CD4-positive, alpha-beta T cell (primary cell): ENCODE data around the gene VLDLR. TPM values are rescaled to one million over a fixed set of nuclear protein-coding genes. Genes with fewer than 3 reads are reported as not detected.

Source experiments
- ATAC-seq: fragments of 200-7000 bp; cut with Tn5 transposase; one replicate; pipeline ENCODE4 v1.10.0; 2022; ENCODE audit warnings: mild to moderate bottlenecking; ENCODE audit not compliant: poor library complexity
- CTCF ChIA-PET: fragments of 350-600 bp; sonication (Branson Sonifier 250); formaldehyde crosslinking; loops from one replicate; lab custom pipeline; 2021; ENCODE audit warnings: antibody characterized with exemption, inconsistent platforms; lab: Charles Lee
- POLR2A ChIA-PET: fragments of 350-600 bp; sonication (Branson Sonifier 250); formaldehyde crosslinking; loops from one replicate; lab custom pipeline; 2021; ENCODE audit warnings: antibody characterized with exemption, inconsistent platforms; lab: Charles Lee
- DNase-seq, 14 experiments: peaks; one replicate each; pipeline ENCODE4 v3.0.0-alpha.2; 2013 to 2020; ENCODE audit warnings: mixed read lengths in 2 of 14
- H3K27ac ChIP-seq, 2 donors: one replicate each; pipeline versions ENCODE4 v1.5.1 to v1.7.0; 2013; ENCODE audit warnings: low read length in 2 of 2, low read depth in 1 of 2, mild to moderate bottlenecking in 1 of 2
- H3K27me3 ChIP-seq, 2 experiments: 1 replicate in 1 of 2; 2 replicates in 1 of 2; pipeline versions ENCODE4 v1.6.1 to v1.7.0; 2013; ENCODE audit warnings: low read length in 2 of 2, control low read depth in 1 of 2, mild to moderate bottlenecking in 1 of 2, moderate library complexity in 1 of 2; ENCODE audit not compliant: insufficient read depth in 2 of 2, control insufficient read depth in 1 of 2
- H3K36me3 ChIP-seq: one replicate; pipeline ENCODE4 v1.6.1; 2013; ENCODE audit warnings: low read length, control low read depth; ENCODE audit not compliant: insufficient read depth
- H3K4me1 ChIP-seq: one replicate; pipeline ENCODE4 v1.6.1; 2013; ENCODE audit warnings: low read length, control low read depth; ENCODE audit not compliant: insufficient read depth
- H3K4me3 ChIP-seq: one replicate; pipeline ENCODE4 v1.5.1; 2013; ENCODE audit warnings: mild to moderate bottlenecking, low read length, moderate library complexity
- H3K9me3 ChIP-seq, 2 experiments: 1 replicate in 1 of 2; 2 replicates in 1 of 2; pipeline versions ENCODE4 v1.6.1 to v1.7.0; 2013; ENCODE audit warnings: low read length in 2 of 2, mild to moderate bottlenecking in 2 of 2, control low read depth in 1 of 2, moderate library complexity in 1 of 2; ENCODE audit not compliant: control insufficient read depth in 1 of 2, insufficient read depth in 1 of 2
- H3K27ac Mint-ChIP-seq: one replicate; pipeline ENCODE4 v1.8.0; 2020; ENCODE audit warnings: mixed read lengths
- H3K27me3 Mint-ChIP-seq: one replicate; pipeline ENCODE4 v1.8.0; 2021; ENCODE audit warnings: mixed read lengths
- H3K36me3 Mint-ChIP-seq: one replicate; pipeline ENCODE4 v1.8.0; 2021; ENCODE audit warnings: low read depth, mixed read lengths
- H3K4me1 Mint-ChIP-seq: one replicate; pipeline ENCODE4 v1.8.0; 2021; ENCODE audit warnings: low read depth, mixed read lengths
- H3K4me3 Mint-ChIP-seq: one replicate; pipeline ENCODE4 v1.8.0; 2020; ENCODE audit warnings: mild to moderate bottlenecking, mixed read lengths
- H3K9me3 Mint-ChIP-seq: one replicate; pipeline ENCODE4 v1.8.0; 2020; ENCODE audit warnings: mixed read lengths
- CTCF ChIP-seq: fragments of 200-600 bp; IDR thresholded peaks from one replicate; pipeline ENCODE4 v1.8.0; 2022; ENCODE audit warnings: antibody characterized with exemption, mild to moderate bottlenecking
- intact Hi-C, 2 experiments: fragments of 100-400 bp; cut with DNase I in 1 of 2; cut with micrococcal nuclease in 1 of 2; formaldehyde crosslinking; loops; one replicate each; pipeline versions ENCODE4 v1.15.1 to v1.9.0; 2023 to 2025; cut with DNase I, micrococcal nuclease
- total RNA-seq, 174 experiments: library from RNA in 2 of 174; stranded (reverse) in 2 of 174; gene quantifications; one replicate each; pipeline ENCODE4 v1.2.3 and lab custom pipeline; 2021 to 2026

VLDLR gene
- total RNA-seq, 2 experiments from 2014 or later: 0.08 TPM; not detected in 1

DNA sequence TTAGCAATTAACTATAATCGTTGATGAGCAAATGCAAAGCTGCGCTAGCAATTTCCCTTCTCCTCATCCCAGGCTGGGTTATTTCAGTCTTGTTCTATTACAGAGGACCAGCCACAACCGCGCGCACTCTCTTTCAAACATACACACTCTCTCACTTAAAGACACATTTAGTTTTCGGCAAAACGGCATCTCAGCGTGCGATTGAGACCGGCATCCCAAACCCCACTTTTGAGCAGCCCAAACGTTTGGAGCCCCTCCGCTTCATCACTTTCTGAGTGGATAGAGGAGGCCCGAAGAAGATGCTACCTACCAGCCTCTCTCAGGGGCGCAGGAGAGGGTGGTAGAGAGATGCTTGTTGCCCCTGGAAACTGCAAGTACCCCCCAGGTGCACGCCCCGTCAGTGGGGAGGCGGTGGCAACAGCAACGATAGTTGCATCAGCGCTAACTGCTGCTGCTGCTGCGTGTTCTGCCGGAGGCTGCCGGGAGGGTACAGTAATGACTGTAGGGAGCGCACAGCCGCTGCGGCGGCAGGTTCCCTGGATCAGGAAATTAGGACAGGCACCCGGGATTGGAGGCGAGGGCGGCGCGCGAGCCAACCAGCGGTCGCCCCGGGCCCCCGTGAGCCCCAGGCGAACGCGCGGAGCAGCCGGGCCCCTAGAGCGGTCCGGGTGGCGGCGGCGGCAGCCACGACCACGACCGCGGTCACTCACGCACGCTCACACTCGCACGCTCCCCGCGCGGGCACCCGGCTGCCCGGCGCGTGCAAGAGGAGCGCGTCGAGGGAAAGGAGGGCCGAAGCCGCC is 467 bp upstream of the VLDLR start:
- DNase-seq (peak in 5 of 14 experiments; percentile 3 to 56 (median 33)), ATAC-seq (peak; percentile 54)
- Mint-ChIP-seq H3K27me3 (peaks cover 69% of the 10 kb centered on the region), H3K4me1 (peaks cover 7% of the 10 kb centered on the region), H3K4me3 (peak overlapping the region; percentile 84), H3K9me3 (no peaks in the 10 kb centered on the region), H3K36me3 (no peaks in the 10 kb centered on the region), H3K27ac (no peak overlapping the region)
- peak overlapping the region; percentile 38 for H3K4me3 ChIP-seq
- H3K27me3 ChIP-seq: peaks cover 28 to 43% of the 10 kb centered on the region in 2 experiments
- CTCF ChIA-PET: no interaction called here
- peaks cover 0 to 11% of the 10 kb centered on the region in 2 experiments for H3K9me3 ChIP-seq
- POLR2A ChIA-PET: no interaction called here
- H3K36me3 ChIP-seq: no peaks in the 10 kb centered on the region
- H3K27ac ChIP-seq: no peak overlapping the region
- no peak for TF ChIP-seq CTCF
- intact Hi-C loops: no loop called here
- peaks cover 19% of the 10 kb centered on the region for H3K4me1 ChIP-seq

GRCh38 chr9:2622461-2623287 is 1.1 kb downstream of the VLDLR start:
- POLR2A ChIA-PET: no interaction called here
- peaks cover 7% of the 10 kb centered on the region for H3K4me1 Mint-ChIP-seq

More at GRCh38 chr9:2622461-2623287, 1.1 kb downstream of the VLDLR start:
- no peak overlapping the region for H3K27ac ChIP-seq
- H3K9me3 Mint-ChIP-seq: no peaks in the 10 kb centered on the region
- TF ChIP-seq CTCF: no peak
- H3K27me3 Mint-ChIP-seq: peaks cover 81% of the 10 kb centered on the region
- H3K27ac Mint-ChIP-seq: no peak overlapping the region
- no peaks in the 10 kb centered on the region for H3K36me3 ChIP-seq
- no peaks in the 10 kb centered on the region for H3K36me3 Mint-ChIP-seq
- H3K9me3 ChIP-seq: peaks cover 0 to 11% of the 10 kb centered on the region in 2 experiments
- H3K4me3 Mint-ChIP-seq: peak overlapping the region; percentile 78
- H3K4me3 ChIP-seq: peak overlapping the region; percentile 51
- ATAC-seq (no peak), DNase-seq (peak in 2 of 14 experiments; percentile 2 to 14)
- peaks cover 28 to 43% of the 10 kb centered on the region in 2 experiments for H3K27me3 ChIP-seq
- intact Hi-C loops: no loop called here
- CTCF ChIA-PET: no interaction called here
- H3K4me1 ChIP-seq: peaks cover 19% of the 10 kb centered on the region
